ENCODE measurements around the gene ZNF32.

Gene ZNF32, protein sequence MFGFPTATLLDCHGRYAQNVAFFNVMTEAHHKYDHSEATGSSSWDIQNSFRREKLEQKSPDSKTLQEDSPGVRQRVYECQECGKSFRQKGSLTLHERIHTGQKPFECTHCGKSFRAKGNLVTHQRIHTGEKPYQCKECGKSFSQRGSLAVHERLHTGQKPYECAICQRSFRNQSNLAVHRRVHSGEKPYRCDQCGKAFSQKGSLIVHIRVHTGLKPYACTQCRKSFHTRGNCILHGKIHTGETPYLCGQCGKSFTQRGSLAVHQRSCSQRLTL

DNA sequence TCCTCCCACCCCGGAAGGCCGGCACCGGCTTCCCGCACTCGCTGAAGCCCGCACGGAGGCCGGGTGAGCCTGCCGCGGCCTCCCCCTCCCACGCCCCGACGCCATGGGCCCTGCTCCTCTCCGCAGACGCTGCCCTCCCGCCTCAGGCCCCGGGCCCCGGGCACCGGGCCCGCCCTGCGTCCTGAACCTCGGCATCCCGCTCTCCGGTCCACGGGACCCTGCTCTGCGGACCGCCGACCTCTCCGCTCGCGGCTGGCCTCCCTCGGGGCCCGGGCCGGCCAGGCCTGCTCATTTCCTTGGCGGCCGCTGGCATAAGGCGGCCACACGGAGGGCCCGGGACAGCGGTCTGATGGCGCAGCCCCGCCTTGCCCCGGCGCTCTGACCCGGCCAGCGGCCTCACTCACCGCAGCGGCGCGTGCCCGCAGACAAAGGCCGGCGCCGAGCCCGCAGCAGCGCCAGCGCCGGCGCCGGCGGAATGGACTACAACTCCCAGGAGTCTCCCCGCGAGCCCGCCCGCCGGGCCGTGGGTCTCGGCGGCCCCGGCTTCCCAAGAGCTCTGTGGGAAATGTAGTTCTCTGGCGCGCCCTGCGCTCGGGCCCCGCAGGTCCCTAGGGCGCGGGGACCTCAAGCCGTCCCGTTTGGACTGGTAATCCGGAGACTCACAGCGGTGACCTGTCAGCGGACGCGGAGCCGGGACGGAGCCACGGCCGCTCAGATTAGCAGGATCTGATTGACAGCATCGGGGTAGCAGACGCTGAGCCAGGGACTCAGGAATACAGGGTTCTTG is at the start of gene ZNF32:
Gene ZNF32 (minus strand): TSS at position 484 of the 787 bp plus-strand sequence. CDS start 2,748 bp downstream, outside the sequence.
- FAIRE-seq: no peak

GRCh38 chr10:43698156-43698555 is 49.5 kb upstream of the ZNF32 start:
- FAIRE-seq: no peak

DNA sequence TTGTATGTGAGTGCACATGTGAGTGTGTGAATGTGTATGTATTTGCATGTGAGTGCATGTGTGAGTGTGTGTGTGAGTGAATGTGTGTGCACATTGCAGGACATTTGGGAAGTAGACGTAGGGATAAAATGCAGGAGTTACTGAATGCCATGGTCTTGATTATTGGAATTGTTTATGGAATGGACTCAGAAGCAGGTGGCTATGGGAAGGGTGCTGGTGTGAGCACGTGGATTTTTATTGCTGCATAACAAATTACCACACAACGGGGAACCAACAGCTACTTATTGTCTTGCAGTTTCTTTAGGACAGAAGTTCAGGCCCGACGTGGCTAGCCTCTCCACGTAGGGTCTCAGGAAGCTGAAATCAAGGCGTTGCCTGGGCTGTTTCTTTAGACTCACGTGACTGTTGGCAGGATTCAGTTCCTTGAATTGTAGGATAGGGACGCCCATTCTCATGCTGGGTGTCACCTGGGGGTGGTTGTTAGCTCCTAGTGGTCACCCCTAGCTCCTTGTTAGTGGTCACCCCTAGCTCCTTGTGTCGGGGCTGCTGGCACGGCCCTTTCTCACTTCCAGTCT is 48.3 kb upstream of the ZNF32 start:
- FAIRE-seq: no peak

GRCh38 chr10:43695730-43696129 is 47.0 kb upstream of the ZNF32 start:
- no peak for FAIRE-seq

DNA sequence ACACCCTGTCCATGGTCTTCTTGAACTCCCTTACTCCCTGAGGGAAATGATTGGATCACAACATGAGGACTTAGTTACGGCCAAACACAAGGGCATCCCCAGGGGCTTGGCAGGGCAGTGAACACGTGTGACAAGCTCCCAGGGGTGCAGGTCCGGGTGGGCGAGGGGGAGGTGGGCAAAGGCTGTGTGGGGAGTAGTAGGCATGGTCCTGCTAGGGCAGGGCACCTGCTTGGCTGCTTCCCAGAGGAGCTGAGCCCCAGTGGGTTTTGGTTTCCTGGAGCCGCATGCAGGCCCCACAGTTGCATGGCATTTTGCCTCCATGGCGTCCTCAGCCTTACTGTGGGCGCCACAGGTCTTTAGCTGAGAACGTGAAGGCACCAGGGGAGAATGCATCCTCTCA is 46.6 kb upstream of the ZNF32 start:
- FAIRE-seq: no peak

GRCh38 chr10:43694526-43694925 is 45.8 kb upstream of the ZNF32 start:
- no peak for FAIRE-seq

- FAIRE-seq: no peak
Observed at GRCh38 chr10:43693602-43694001, 44.9 kb upstream of the ZNF32 start.

- FAIRE-seq: no peak
Observed at GRCh38 chr10:43692051-43692825, 43.6 kb upstream of the ZNF32 start.

DNA sequence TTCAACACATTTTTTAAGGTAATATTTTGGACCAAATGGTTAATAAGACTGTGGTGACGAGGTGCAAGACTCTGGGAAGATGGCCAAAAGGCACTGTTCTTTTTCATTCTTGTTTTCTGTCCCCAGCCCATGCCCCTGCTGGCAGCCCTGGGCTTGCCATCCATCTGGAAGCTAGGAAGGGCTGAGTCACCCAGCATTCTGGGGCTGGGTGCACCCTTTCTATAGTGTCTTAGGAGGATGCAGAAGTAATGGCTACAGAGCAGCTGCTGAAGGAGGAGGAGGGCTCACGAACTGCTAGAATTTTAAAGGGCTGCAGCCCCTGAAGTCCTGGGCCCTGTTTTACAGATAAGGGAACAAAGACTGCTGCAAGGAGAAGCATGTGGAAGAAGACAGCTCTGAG is 42.8 kb upstream of the ZNF32 start:
- FAIRE-seq: no peak

DNA sequence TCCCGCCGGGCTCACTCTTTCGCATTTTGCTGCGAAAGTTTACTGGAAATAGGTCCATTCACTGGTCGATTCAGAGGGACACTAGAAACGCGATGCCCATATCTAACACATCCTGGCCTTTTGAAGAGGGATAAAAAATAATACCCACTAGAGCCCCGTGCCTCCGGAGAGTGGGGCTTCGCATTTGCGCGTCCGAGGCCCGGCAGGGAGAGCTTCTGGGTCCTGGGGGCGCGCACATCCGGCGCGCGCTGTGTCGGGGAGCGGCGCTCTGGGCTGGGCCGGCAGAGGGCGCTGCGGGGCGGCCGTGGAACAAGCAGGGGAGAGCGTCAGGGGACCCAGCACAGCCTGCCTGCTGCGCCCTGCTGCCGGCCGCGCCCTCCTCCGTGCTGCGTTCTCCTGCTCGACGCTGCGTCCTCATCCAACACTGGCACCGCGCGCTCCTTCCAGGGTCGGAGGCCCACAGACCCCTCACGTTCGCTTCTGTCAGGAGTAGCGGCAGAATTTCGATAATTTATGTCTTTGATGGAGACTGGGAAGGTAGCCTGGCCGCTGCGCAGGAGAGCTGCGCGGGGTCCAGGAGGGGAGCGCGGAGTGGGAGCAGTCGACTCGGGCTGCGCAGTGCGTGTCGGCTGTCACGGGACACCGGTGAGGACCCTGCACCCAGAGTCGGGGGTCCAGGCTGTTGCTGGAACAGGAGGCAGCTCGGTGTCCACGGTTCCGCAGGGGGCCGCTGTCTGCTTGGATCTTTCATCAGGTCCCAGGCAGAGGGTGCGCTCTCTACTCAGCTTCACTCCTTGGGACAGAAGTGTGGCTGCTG is 41.5 kb upstream of the ZNF32 start:
- FAIRE-seq: no peak

DNA sequence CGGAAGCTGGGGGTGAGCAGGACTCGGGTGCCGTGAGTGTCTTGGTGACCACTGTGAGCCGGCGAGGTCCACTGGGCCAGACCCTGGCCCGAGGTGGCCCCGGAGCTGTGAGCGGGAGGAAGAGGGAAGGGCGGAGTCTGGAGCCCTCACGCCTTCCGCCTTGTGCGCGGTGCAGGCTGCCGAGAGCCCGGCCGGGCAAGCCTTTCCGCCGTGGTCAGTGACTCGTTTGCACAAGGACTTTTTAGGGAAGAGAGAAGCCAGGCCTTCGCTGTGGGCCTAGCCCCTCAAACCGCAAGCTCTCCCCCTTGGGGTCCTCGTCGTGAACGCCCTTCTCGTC is 40.9 kb upstream of the ZNF32 start:
- no peak for FAIRE-seq

DNA sequence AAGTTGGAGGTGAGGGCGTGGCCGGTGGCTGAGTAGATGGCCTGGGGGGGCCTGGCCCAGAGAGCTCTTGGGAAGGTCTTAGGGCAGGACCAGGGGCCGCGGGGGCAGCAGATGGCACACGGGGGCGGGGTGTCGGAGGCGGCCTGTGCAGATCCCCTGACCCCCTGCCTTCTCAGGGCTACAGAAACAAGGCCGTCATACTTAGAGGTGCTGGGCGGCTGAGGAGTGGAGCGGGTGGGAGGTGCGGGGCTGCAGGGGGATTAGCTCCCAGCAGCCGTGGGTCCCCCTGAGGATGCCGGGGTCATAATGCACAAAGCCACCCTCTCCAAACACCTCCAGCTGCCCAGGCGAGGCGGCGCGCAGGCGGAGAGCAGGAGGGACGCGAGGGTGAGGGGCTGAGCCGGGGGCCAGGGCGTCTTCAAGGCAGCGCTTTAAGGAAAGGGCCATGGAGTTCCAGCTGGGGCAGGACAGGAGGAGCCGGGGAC is 40.4 kb upstream of the ZNF32 start:
- FAIRE-seq: no peak

GRCh38 chr10:43688348-43688892 is 39.7 kb upstream of the ZNF32 start:
- FAIRE-seq: no peak

GRCh38 chr10:43687373-43687772 is 38.7 kb upstream of the ZNF32 start:
- no peak for FAIRE-seq

- no peak for FAIRE-seq
Observed at GRCh38 chr10:43686414-43686813, 37.7 kb upstream of the ZNF32 start.

GRCh38 chr10:43685744-43686143 is 37.1 kb upstream of the ZNF32 start:
- no peak for FAIRE-seq

GRCh38 chr10:43684292-43684559 is 35.5 kb upstream of the ZNF32 start:
- no peak for FAIRE-seq

GRCh38 chr10:43683451-43684291 is 35.0 kb upstream of the ZNF32 start:
- FAIRE-seq: no peak

DNA sequence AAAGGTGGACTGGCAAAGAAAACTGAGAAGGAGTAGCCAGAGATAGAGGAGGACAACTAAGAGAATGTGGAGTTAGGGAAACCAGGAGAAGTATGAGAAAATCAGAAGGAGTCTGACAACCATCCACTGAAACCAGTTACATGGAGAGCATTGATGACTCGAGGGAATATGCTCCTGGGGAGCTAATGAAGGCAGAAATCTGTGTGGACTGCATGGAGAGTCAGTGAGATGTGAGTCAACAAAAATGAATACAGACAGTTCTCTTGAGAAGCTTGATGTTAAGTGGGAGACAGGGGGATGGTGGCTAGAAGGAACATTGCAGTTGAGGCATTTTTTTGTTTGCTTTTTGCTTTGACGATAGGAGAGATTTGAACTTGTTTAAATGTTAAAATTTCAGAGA is 34.3 kb upstream of the ZNF32 start:
- no peak for FAIRE-seq

- FAIRE-seq: no peak
Observed at GRCh38 chr10:43681721-43682120, 33.0 kb upstream of the ZNF32 start.

DNA sequence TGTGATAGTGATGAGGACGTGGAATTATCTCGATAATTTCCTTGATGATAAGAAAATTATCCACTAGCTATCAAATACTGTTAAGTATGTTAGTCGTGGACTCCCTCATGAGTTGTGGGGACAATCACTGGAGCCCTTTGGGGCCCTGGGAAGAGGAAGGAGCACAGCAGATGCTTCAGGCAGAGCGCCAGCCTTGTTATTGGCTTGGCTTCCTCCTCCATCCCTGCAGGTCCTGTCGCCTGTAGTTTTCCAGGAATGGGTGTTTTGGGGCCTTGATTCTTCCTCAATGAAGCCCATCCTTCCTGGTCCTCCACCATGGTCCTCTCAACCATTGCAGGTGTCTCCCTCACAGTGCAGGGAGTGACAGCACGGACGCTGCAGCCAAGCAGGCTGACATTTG is 32.5 kb upstream of the ZNF32 start:
- no peak for FAIRE-seq
